Right cardiac atrium (tissue), 5 donors: ENCODE data around the gene RNASE7. TPM values are rescaled to one million over a fixed set of nuclear protein-coding genes. Genes with fewer than 3 reads are reported as not detected.
A peak's percentile ranks its signal among the peaks of the same experiment; 100 is the strongest.
"Not testable (repeated sequence)": the region's sequence is repeated elsewhere in the genome, so short reads cannot be mapped to it uniquely, and the experiment has no call there.

Experiments used
- ATAC-seq, 2 donors: fragments of 200-7000 bp; cut with Tn5 transposase; one replicate each; pipeline versions ENCODE4 v1.8.0 to v1.9.1; 2020; ENCODE audit warnings: moderate library complexity in 2 of 2, mild to moderate bottlenecking in 1 of 2
- DNase-seq, 3 donors: peaks; one replicate each; pipeline ENCODE4 v3.0.0-alpha.2; 2020
- H3K27ac ChIP-seq: one replicate; pipeline ENCODE4 v1.5.1; 2013; ENCODE audit warnings: mild to moderate bottlenecking, low read length, control low read depth, moderate library complexity
- H3K27me3 ChIP-seq: one replicate; pipeline ENCODE4 v1.6.1; 2013; ENCODE audit not compliant: control insufficient read depth, insufficient read depth
- H3K4me1 ChIP-seq: one replicate; pipeline ENCODE4 v1.6.1; 2013; ENCODE audit warnings: low read length; ENCODE audit not compliant: control insufficient read depth, insufficient read depth
- H3K4me3 ChIP-seq: one replicate; pipeline ENCODE4 v1.5.1; 2013; ENCODE audit warnings: low read length, control low read depth
- H3K9me3 ChIP-seq: one replicate; pipeline ENCODE4 v1.6.1; 2013; ENCODE audit warnings: low read length; ENCODE audit not compliant: control insufficient read depth
- WGBS: extraction: QIAGEN DNeasy Blood & Tissue Kit; methylation state at CpG from one replicate; pipeline ENCODE4 v1.1.7; 2013; 5-methylcytosine and 5-hydroxymethylcytosine counted together
- intact Hi-C, 4 donors: fragments of 100-400 bp; cut with DNase I; formaldehyde crosslinking; loops; one replicate each; pipeline versions ENCODE4 v1.11.0 to v1.14.0; 2022 to 2023
- long read RNA-seq, 4 donors: library from polyadenylated mRNA; unstranded; transcript quantifications; one replicate each; pipeline ENCODE4 v2.0.0, GENCODE V29; 2020 to 2021
- polyA plus RNA-seq: library from polyadenylated mRNA; stranded (reverse); fragments of 200-250 nt; gene quantifications from one replicate; pipeline ENCODE4 v1.2.3, GENCODE V29; 2013
- total RNA-seq, 4 donors: library from RNA; stranded (reverse); fragmentation: NEBNext Ultra II Directional; extraction: Animal tissue kit (Norgen Biotek cat#: 25700); gene quantifications; one replicate each; pipeline ENCODE4 v1.2.1, GENCODE V29; 2021
- donor health status: healthy with polysubstance abuse.
- donor health status: DM: no; HTN: yes; CAD: no.
- donor health status: DM: no; HTN: no; CAD: no.
- donor health status: DM: no; HTN: yes; CAD: no; lungs with severe emphysema.
- donor health status: DM: yes; HTN: yes; CAD: no.

Gene RNASE7
- total RNA-seq (not detected), polyA plus RNA-seq (not detected)
- long read RNA-seq, donor 1 = 0 reads
- long read RNA-seq, donor 2 = 0 reads
- long read RNA-seq, donor 3 = 0 reads
- long read RNA-seq, donor 4 = 0 reads

- DNase-seq (no peak), ATAC-seq (no peak)
- Histone ChIP-seq H3K4me1 (peaks cover 22% of the 10 kb centered on the region), H3K27me3 (no peaks in the 10 kb centered on the region), H3K4me3 (no peak within 1 kb of the TSS), H3K9me3 (no peaks in the 10 kb centered on the region), H3K27ac (no peak within 1 kb of the TSS)
- intact Hi-C loops = loop anchor here in 3 of 4 donors (2.0 to 10.0 kb wide), 3 partner anchors 27 to 185 kb away; no protein-coding TSS in a partner anchor
- 74% methylated on average over 11 of the region's 11 CpGs for WGBS
These were observed at the start of gene RNASE7 for GRCh38 chr14:21041676-21042433. RNASE7 (plus strand) TSS chr14:21042362; CDS start chr14:21042993, 631 bp downstream.

- 85% methylated on average over 14 of the region's 14 CpGs for WGBS
- intact Hi-C loops = no loop called here
These were observed 45.6 kb upstream of the RNASE7 start for GRCh38 chr14:20996521-20996920.

GRCh38 chr14:20997115-20997514 lies 45.0 kb upstream of the RNASE7 start:
- WGBS = 70% methylated on average over 4 of the region's 4 CpGs
- no peak overlapping the region for H3K27ac ChIP-seq

More at GRCh38 chr14:20996521-20996920, 45.6 kb upstream of the RNASE7 start:
- H3K27me3 ChIP-seq = no peaks in the 10 kb centered on the region
- no peak overlapping the region for H3K4me3 ChIP-seq
- no peak for ATAC-seq
- H3K4me1 ChIP-seq = no peaks in the 10 kb centered on the region
- no peak for DNase-seq
- no peak overlapping the region for H3K27ac ChIP-seq
- no peaks in the 10 kb centered on the region for H3K9me3 ChIP-seq

GRCh38 chr14:20997564-20997963 lies 44.6 kb upstream of the RNASE7 start:
- ATAC-seq (no peak), DNase-seq (no peak)
- 78% methylated on average over 6 of the region's 6 CpGs for WGBS
- Histone ChIP-seq H3K27me3 (no peaks in the 10 kb centered on the region), H3K4me3 (no peak overlapping the region), H3K4me1 (no peaks in the 10 kb centered on the region), H3K9me3 (no peaks in the 10 kb centered on the region), H3K27ac (no peak overlapping the region)
- intact Hi-C loops = no loop called here

More at GRCh38 chr14:20997115-20997514, 45.0 kb upstream of the RNASE7 start:
- H3K4me3 ChIP-seq = no peak overlapping the region
- no peaks in the 10 kb centered on the region for H3K27me3 ChIP-seq
- no peaks in the 10 kb centered on the region for H3K9me3 ChIP-seq
- DNase-seq (no peak), ATAC-seq (no peak)
- no peaks in the 10 kb centered on the region for H3K4me1 ChIP-seq
- intact Hi-C loops = no loop called here

GRCh38 chr14:20998139-20998538 lies 44.0 kb upstream of the RNASE7 start:
- no peak overlapping the region for H3K4me3 ChIP-seq
- H3K27me3 ChIP-seq = no peaks in the 10 kb centered on the region
- no peak for ATAC-seq
- H3K27ac ChIP-seq = no peak overlapping the region
- 72% methylated on average over 3 of the region's 3 CpGs for WGBS
- H3K9me3 ChIP-seq = no peaks in the 10 kb centered on the region
- H3K4me1 ChIP-seq = no peaks in the 10 kb centered on the region
- DNase-seq = no peak
- intact Hi-C loops = no loop called here

GRCh38 chr14:20998674-20999366 lies 43.3 kb upstream of the RNASE7 start, which contains the start of gene SLC39A2:
SLC39A2 (plus strand) TSS chr14:20999293; CDS start chr14:20999447, 154 bp downstream.
- DNase-seq (peak; percentile 77 to 88 (median 87)), ATAC-seq (peak; percentile 84 to 85)
- intact Hi-C loops = no loop called here
- no peaks in the 10 kb centered on the region for H3K4me1 ChIP-seq
- 41% methylated on average over 6 of the region's 6 CpGs for WGBS
- no peaks in the 10 kb centered on the region for H3K9me3 ChIP-seq
- H3K4me3 ChIP-seq = no peak within 1 kb of the TSS
- H3K27ac ChIP-seq = no peak within 1 kb of the TSS
- no peaks in the 10 kb centered on the region for H3K27me3 ChIP-seq

- no peak for DNase-seq
- no peak overlapping the region for H3K4me3 ChIP-seq
- 73% methylated on average over 4 of the region's 4 CpGs for WGBS
- intact Hi-C loops = no loop called here
- H3K4me1 ChIP-seq = no peaks in the 10 kb centered on the region
- H3K27ac ChIP-seq = no peak overlapping the region
- no peaks in the 10 kb centered on the region for H3K9me3 ChIP-seq
- no peaks in the 10 kb centered on the region for H3K27me3 ChIP-seq
- no peak for ATAC-seq
These were observed 42.6 kb upstream of the RNASE7 start for GRCh38 chr14:20999591-20999990.

GRCh38 chr14:21001218-21001617 lies 40.9 kb upstream of the RNASE7 start:
- WGBS = 71% methylated on average over 7 of the region's 7 CpGs

GRCh38 chr14:21003788-21004346 lies 38.3 kb upstream of the RNASE7 start:
- H3K27ac ChIP-seq = peak overlapping the region; percentile 6
- intact Hi-C loops = no loop called here
- H3K4me1 ChIP-seq = no peaks in the 10 kb centered on the region
- H3K9me3 ChIP-seq = no peaks in the 10 kb centered on the region
- DNase-seq (peak in 2 of 3 donors; percentile 71 to 75), ATAC-seq (peak; percentile 73 to 82)
- 47% methylated on average over 14 of the region's 14 CpGs for WGBS
- H3K4me3 ChIP-seq = peak overlapping the region; percentile 12
- H3K27me3 ChIP-seq = no peaks in the 10 kb centered on the region

More at GRCh38 chr14:21001218-21001617, 40.9 kb upstream of the RNASE7 start:
- intact Hi-C loops = no loop called here
- ATAC-seq = no peak
- Histone ChIP-seq H3K27ac (no peak overlapping the region), H3K4me3 (no peak overlapping the region), H3K9me3 (no peaks in the 10 kb centered on the region), H3K27me3 (no peaks in the 10 kb centered on the region), H3K4me1 (no peaks in the 10 kb centered on the region)
- no peak for DNase-seq

- 78% methylated on average over 3 of the region's 3 CpGs for WGBS
- not testable (repeated sequence) for H3K4me1 ChIP-seq, H3K4me3 ChIP-seq, ATAC-seq, H3K27me3 ChIP-seq, H3K27ac ChIP-seq, H3K9me3 ChIP-seq, DNase-seq
- intact Hi-C loops = loop anchor here in 1 of 4 donors (5.0 kb wide), 1 partner anchor 83 kb away; no protein-coding TSS in a partner anchor
These were observed 32.4 kb upstream of the RNASE7 start for GRCh38 chr14:21009721-21010120.
